ENCODE data around the gene KDM3A.
A peak's percentile ranks its signal among the peaks of the same experiment; 100 is the strongest.

The KDM3A gene

DNA sequence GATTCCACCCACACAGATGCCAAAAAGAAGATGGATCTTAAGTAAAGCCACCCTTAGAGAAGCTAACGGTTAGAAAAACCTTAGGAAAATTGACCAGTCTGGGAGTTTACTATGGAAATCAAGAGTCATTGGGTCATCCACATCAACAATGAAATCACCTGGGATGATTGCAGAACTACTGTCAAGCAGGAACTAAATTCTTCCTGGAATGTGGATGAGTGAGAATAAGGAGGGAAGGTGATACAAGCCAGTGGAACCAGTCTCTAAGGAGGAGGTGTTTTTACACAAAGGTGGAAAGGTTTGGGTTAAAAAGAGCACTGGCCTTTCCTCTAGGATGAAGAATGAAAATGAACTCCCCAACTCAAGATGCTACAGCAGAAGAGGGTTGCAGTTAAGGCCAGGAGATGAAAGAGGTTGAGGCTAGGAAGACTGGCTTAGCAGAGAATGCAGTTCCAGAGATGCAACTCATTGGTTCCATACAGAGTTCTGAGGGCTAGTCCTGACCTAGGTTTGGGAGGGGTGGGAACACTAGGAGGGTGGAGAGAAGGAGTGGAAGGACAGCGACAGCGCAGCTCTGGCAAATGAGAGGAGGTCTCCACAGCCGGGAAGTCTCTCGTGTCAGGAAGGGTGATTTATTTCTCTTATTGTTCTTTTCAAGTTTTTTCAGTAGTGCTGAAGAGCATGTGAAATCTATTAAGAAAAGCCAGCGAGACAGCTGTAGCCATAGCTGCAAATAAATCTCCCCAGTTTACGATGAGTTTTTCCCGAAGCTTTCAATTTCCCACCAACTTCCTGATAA, 27.7 kb upstream of the KDM3A start:
- peak overlapping the region; percentile 65 for H3K27ac Mint-ChIP-seq
- intact Hi-C loops (cut with micrococcal nuclease): no loop called here
- peaks cover 10% of the 10 kb centered on the region for H3K9me3 Mint-ChIP-seq
- H3K36me3 Mint-ChIP-seq (ENCODE audit: low read depth): no peaks in the 10 kb centered on the region
- H3K4me1 Mint-ChIP-seq (ENCODE audit: low read depth): peaks cover 54% of the 10 kb centered on the region
- H3K4me3 Mint-ChIP-seq: peak overlapping the region; percentile 65
- peaks cover 4% of the 10 kb centered on the region for H3K27me3 Mint-ChIP-seq

DNA sequence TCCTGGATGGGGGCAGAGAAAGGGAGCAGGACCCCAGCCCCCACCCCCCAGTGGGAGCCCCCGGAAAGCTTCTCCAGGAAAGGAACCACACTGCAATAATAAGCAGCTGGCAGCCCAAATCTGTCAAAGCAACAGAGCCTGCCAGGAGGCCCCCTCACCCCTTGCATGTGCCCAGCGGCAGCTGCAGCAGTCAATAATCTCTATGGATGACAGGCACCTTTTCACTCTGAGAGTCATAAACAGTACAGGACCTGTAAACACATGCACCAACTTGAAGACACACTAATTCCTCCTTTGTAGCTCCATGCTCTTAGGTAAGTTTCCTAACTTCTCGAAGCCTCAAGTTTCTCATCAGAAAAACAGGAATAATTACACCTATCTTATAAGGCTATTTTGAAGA, 26.2 kb upstream of the KDM3A start:
- Mint-ChIP-seq H3K4me3 (no peak overlapping the region), H3K9me3 (peaks cover 10% of the 10 kb centered on the region), H3K27ac (no peak overlapping the region), H3K27me3 (peaks cover 2% of the 10 kb centered on the region), H3K4me1 (ENCODE audit: low read depth) (peaks cover 54% of the 10 kb centered on the region), H3K36me3 (ENCODE audit: low read depth) (no peaks in the 10 kb centered on the region)
- intact Hi-C loops (cut with micrococcal nuclease): no loop called here

DNA sequence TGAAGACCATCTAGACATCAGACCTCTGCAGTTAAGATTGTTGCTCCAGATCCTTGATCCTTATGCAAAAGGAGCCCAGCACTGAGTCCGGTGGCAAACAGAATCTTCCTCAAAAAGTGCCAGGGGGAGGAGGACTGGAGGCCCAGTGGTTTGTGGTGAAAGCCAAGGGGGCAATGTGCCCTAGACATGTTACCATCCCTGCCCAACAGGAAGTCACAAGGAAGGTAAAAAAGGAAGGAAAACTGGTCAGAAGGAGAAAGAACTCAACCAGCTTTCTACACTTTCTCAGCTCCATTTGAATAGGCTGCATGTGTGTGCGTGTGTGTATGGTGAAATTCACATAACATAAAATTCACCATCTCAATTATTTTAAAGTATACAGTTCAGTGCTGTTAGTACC, 25.0 kb upstream of the KDM3A start:
- H3K9me3 Mint-ChIP-seq: peaks cover 10% of the 10 kb centered on the region
- H3K27ac Mint-ChIP-seq: no peak overlapping the region
- H3K4me1 Mint-ChIP-seq (ENCODE audit: low read depth): peaks cover 61% of the 10 kb centered on the region
- H3K27me3 Mint-ChIP-seq: peaks cover 2% of the 10 kb centered on the region
- no peak overlapping the region for H3K4me3 Mint-ChIP-seq
- no peaks in the 10 kb centered on the region for H3K36me3 Mint-ChIP-seq (ENCODE audit: low read depth)
- intact Hi-C loops (cut with micrococcal nuclease): no loop called here

DNA sequence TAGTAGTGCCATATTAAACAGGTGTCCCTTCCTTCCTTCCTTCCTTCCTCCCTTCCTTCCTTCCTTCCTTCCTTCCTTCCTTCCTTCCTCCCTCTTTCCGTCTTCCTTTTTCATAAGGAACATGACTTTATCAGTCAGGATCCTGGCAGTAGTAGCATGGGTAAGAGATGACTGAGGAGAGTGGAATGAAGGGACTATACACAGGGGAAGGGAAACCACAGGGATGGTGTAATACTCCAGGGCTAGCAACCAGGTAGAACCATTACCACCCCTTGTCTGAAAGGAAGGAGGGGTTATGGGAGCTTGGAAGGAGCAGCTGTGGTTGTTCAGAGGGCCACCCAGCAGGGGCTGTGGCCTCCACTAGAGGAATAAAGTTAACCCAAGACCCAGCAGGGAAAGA, 23.2 kb upstream of the KDM3A start:
- Mint-ChIP-seq H3K36me3 (ENCODE audit: low read depth) (no peaks in the 10 kb centered on the region), H3K27ac (no peak overlapping the region), H3K9me3 (no peaks in the 10 kb centered on the region), H3K27me3 (no peaks in the 10 kb centered on the region), H3K4me1 (ENCODE audit: low read depth) (peaks cover 51% of the 10 kb centered on the region), H3K4me3 (no peak overlapping the region)
- intact Hi-C loops (cut with micrococcal nuclease): no loop called here

DNA sequence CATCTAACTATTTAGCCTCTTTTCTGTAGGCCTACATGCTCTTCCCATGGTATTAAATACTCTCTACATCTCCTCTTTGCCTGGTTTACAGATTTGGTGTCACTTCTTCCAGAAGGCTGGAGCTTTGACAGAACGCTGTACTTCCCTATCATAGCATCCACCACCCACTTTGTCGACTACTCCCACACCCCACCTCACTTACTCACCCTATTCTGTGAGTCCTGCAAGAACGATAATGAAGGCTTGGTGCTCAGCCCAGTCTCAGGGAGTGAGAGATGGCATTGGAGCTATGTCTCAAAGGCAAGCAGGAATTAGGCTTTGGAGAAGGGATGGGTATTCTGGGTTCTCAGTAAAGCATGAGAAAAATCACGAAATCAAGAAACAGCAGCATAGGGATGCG, 20.3 kb upstream of the KDM3A start:
- no peaks in the 10 kb centered on the region for H3K27me3 Mint-ChIP-seq
- H3K4me3 Mint-ChIP-seq: no peak overlapping the region
- no peak overlapping the region for H3K27ac Mint-ChIP-seq
- intact Hi-C loops (cut with micrococcal nuclease): no loop called here
- H3K36me3 Mint-ChIP-seq (ENCODE audit: low read depth): no peaks in the 10 kb centered on the region
- peaks cover 27% of the 10 kb centered on the region for H3K4me1 Mint-ChIP-seq (ENCODE audit: low read depth)
- H3K9me3 Mint-ChIP-seq: no peaks in the 10 kb centered on the region

DNA sequence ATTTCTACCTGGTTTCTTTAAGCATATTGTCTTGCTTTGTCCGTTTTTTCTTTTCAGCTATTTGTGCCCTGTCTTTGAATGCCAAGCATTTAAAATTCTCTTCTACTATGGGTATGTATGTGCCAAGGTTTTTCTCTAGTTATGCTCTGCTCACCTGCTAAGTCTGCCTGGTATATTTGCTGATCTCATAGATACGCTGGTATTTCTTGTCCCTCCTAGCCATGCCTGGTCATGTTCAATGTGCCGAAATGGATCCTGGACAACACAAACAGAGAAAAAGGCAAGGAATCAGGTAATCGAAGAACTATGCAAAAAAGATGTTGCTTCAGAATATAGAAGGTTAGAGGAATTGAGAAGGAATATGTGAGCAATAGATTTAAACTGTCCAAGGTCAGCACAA, 14.9 kb upstream of the KDM3A start:
- peaks cover under 1% of the 10 kb centered on the region for H3K4me1 Mint-ChIP-seq (ENCODE audit: low read depth)
- intact Hi-C loops (cut with micrococcal nuclease): no loop called here
- no peak overlapping the region for H3K4me3 Mint-ChIP-seq
- no peak overlapping the region for H3K27ac Mint-ChIP-seq
- H3K9me3 Mint-ChIP-seq: peaks cover 20% of the 10 kb centered on the region
- H3K27me3 Mint-ChIP-seq: no peaks in the 10 kb centered on the region
- no peaks in the 10 kb centered on the region for H3K36me3 Mint-ChIP-seq (ENCODE audit: low read depth)

DNA sequence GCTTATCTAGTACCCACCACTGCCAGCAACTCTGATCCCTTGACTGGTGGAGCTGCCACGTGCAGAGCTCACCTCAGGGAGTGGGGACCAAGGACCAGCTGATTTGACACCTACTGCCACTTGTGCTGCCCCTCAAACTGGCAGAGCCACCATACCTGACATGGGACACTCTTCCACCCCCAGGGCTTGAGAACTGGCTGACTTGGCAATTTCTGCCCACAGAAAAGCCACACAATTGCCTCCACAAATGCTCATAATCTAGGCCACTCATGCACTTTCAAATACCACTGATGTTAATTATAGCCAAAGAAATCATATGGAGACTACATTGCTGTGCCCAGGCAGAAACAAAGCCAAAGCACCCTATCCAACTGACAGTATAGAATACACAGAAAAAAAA, 11.8 kb upstream of the KDM3A start:
- Mint-ChIP-seq H3K4me3 (no peak overlapping the region), H3K27ac (no peak overlapping the region), H3K4me1 (ENCODE audit: low read depth) (peaks cover 17% of the 10 kb centered on the region), H3K9me3 (peaks cover 28% of the 10 kb centered on the region), H3K27me3 (no peaks in the 10 kb centered on the region), H3K36me3 (ENCODE audit: low read depth) (no peaks in the 10 kb centered on the region)
- intact Hi-C loops (cut with micrococcal nuclease): no loop called here

DNA sequence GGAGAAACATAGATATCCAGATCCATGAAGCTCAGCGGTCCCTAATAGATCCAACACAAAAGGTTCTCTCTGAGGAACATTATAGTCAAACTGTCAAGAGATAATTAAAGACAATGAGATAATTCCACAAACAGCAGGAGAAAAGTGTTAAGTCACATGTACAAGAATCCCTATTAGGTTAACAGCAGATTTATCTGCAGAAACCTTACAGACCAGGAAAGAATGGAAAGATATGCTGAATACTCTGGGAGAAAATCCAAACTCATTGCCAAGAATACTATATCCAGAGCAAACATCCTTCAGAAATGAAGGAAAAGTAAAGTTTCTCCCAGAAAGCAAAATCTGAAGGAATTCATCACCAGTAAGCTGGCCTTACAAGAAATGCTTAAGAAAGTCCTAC, 10.8 kb upstream of the KDM3A start:
- H3K27me3 Mint-ChIP-seq: no peaks in the 10 kb centered on the region
- H3K9me3 Mint-ChIP-seq: peaks cover 28% of the 10 kb centered on the region
- H3K4me3 Mint-ChIP-seq: no peak overlapping the region
- H3K27ac Mint-ChIP-seq: no peak overlapping the region
- H3K4me1 Mint-ChIP-seq (ENCODE audit: low read depth): peaks cover 17% of the 10 kb centered on the region
- no peaks in the 10 kb centered on the region for H3K36me3 Mint-ChIP-seq (ENCODE audit: low read depth)
- intact Hi-C loops (cut with micrococcal nuclease): no loop called here

DNA sequence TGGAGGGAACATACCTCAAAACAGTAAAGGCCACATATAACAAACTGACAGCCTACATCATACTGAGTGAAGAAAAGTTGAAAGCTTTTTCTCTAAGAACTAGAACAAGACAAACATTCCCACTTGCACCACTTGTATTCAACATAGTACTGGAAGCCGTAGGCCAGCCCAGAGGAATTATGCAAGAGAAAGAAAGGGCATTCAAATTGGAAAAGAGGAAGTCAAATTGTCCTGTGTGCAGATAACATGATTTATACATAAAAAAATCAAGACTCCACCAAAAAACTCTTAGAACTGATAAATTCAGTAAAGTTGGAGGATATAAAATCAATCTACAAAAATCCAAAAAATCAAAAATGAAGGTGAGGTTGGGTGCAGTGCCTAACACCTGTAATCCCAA, 8.0 kb upstream of the KDM3A start:
- Mint-ChIP-seq H3K27ac (no peak overlapping the region), H3K4me3 (no peak overlapping the region), H3K36me3 (ENCODE audit: low read depth) (no peaks in the 10 kb centered on the region), H3K4me1 (ENCODE audit: low read depth) (peaks cover 17% of the 10 kb centered on the region), H3K27me3 (peaks cover 2% of the 10 kb centered on the region), H3K9me3 (peaks cover 48% of the 10 kb centered on the region)
- intact Hi-C loops (cut with micrococcal nuclease): no loop called here

DNA sequence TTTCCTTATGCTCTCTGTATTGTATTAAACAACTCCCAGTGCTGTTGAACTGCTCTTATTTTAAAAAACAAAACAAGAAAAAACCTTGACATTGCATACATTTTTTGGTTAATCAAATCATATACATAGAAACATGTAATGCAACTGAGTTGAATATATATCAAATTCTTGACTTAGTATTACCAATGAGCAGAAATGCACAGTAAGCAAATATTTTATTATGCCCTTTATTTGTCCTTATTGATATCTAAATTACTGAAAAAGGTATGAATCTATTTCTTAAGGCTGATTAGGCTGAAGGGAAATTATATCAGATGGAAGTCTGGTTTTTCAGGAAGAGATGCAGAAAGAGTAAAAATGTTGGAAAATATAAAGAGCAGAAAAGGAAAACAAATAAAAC, 6.9 kb upstream of the KDM3A start:
- peaks cover under 1% of the 10 kb centered on the region for H3K36me3 Mint-ChIP-seq (ENCODE audit: low read depth)
- H3K4me1 Mint-ChIP-seq (ENCODE audit: low read depth): peaks cover 17% of the 10 kb centered on the region
- peaks cover 51% of the 10 kb centered on the region for H3K9me3 Mint-ChIP-seq
- no peak overlapping the region for H3K27ac Mint-ChIP-seq
- no peak overlapping the region for H3K4me3 Mint-ChIP-seq
- peaks cover 2% of the 10 kb centered on the region for H3K27me3 Mint-ChIP-seq
- intact Hi-C loops (cut with micrococcal nuclease): no loop called here

DNA sequence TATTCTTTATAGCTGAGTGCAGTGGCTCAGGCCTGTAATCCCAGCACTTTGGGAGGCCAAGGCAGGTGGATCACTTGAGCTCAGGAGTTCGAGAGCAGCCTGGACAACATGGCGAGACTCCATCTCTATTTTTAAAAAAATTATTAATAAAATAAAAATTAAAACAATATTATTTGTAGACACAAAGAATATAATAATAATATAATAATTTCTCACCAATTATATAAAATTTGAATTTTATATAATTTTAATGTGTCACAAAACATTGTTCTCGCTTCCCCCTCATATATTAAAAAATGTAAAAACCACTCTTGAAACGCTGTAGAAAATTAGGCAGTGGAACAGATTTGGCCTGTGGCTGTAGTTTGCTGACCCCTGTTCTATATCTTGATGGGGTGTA, 5.6 kb upstream of the KDM3A start:
- Mint-ChIP-seq H3K27ac (no peak overlapping the region), H3K4me3 (no peak overlapping the region), H3K4me1 (ENCODE audit: low read depth) (peaks cover 21% of the 10 kb centered on the region), H3K27me3 (peaks cover 2% of the 10 kb centered on the region), H3K9me3 (peaks cover 50% of the 10 kb centered on the region), H3K36me3 (ENCODE audit: low read depth) (peaks cover 13% of the 10 kb centered on the region)
- intact Hi-C loops (cut with micrococcal nuclease): no loop called here

DNA sequence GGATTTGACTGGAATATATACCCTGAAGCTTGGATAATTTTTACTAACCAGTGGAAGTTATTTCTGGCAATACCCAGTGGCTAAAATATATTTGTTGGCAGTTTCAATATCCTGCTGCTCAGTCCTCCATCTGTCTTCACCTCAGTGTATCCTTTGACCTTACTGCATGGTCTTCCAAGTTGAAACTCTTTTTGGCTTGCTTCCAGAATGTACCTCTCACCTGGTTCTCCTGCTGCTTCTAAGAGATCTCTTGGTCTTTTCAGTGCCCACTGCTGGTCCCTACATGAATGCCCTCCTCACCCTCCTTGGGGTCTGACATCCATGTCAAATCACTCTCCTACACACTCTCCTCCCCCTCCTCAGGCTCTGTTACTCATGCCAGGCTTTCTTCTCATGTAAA, 4.8 kb upstream of the KDM3A start:
- Mint-ChIP-seq H3K9me3 (peaks cover 48% of the 10 kb centered on the region), H3K27ac (no peak overlapping the region), H3K4me1 (ENCODE audit: low read depth) (peaks cover 26% of the 10 kb centered on the region), H3K4me3 (no peak overlapping the region), H3K27me3 (peaks cover 2% of the 10 kb centered on the region), H3K36me3 (ENCODE audit: low read depth) (peaks cover 21% of the 10 kb centered on the region)
- intact Hi-C loops (cut with micrococcal nuclease): no loop called here

DNA sequence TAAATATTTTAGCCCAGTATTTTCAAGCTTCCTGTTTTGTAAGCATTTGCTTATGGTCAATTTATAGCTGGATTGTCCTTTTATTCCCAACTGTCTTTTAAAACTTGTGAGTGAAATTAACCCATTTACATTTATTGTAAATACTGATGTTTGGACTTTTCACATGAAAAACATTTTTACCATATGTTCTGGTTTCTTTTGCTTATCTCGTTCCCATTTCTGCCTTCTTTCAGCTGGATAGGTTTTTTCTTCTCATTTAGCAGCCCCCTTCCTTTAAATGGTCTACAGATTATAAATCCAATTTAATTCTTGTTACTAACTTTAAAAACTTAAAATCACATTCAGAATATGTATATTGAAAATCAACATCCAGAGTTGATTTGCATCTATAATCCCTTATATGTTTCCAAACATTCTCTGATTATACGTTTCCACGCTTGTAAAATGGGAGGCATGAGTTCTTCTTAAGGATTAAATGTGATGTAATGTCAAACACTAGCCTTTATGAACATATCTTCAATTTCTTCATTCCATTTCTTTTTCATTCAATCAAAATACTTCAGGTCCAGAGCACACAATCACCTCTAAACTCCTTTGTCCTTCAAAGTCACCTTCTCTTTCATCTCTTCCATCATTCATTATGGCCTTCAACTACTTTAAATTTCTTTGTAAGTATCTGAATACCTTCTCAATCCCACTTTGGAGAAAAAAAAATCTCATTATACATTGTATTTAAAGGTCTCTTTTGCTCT, 1.1 kb upstream of the KDM3A start:
- Mint-ChIP-seq H3K27me3 (peaks cover 2% of the 10 kb centered on the region), H3K4me3 (peak overlapping the region; percentile 85), H3K27ac (peak overlapping the region; percentile 99), H3K4me1 (ENCODE audit: low read depth) (peaks cover 35% of the 10 kb centered on the region), H3K36me3 (ENCODE audit: low read depth) (peaks cover 52% of the 10 kb centered on the region), H3K9me3 (peaks cover 39% of the 10 kb centered on the region)
- intact Hi-C loops (cut with micrococcal nuclease): loop anchor here (2.0 to 5.0 kb wide), 4 partner anchors 43 to 243 kb away; partner anchors contain the start of genes CHMP3, IMMT, MRPL35 and RNF103

DNA sequence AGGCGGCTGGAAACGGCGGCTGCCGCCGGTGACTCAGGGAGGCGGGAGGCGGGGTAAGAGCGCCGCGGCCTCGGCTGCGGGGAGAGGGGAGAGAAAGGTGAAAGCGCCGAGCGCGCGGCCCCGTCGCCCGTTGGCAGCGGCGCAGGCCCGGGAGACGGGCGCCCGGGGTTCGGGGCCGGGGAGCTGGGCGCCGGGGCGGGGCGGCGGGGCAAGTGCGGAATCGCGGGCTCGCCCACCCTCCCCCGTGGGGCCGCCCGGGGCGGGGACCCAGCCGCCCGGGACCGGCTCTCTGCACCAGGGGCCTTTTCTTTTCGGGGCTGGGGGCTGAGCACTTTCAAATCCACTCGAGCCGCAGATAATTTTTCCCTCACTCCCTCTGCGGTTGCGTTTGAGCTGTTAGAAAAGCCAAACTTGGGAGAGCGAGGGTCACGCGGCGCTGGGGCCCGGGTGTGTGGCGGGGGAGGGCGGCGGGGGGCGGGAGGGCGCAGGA, 266 bp downstream of the KDM3A start:
- H3K27ac Mint-ChIP-seq: peak overlapping the region; percentile 99
- H3K4me1 Mint-ChIP-seq (ENCODE audit: low read depth): peaks cover 43% of the 10 kb centered on the region
- H3K27me3 Mint-ChIP-seq: peaks cover 2% of the 10 kb centered on the region
- peak overlapping the region; percentile 89 for H3K4me3 Mint-ChIP-seq
- peaks cover 66% of the 10 kb centered on the region for H3K36me3 Mint-ChIP-seq (ENCODE audit: low read depth)
- intact Hi-C loops (cut with micrococcal nuclease): loop anchor here (2.0 to 5.0 kb wide), 3 partner anchors 44 to 244 kb away; partner anchors contain the start of genes IMMT, MRPL35 and RNF103
- peaks cover 36% of the 10 kb centered on the region for H3K9me3 Mint-ChIP-seq
